ENCODE data around the gene MIPOL1.
"Not testable (repeated sequence)": the region's sequence is repeated elsewhere in the genome, so short reads cannot be mapped to it uniquely, and the experiment has no call there.

MIPOL1 gene

DNA sequence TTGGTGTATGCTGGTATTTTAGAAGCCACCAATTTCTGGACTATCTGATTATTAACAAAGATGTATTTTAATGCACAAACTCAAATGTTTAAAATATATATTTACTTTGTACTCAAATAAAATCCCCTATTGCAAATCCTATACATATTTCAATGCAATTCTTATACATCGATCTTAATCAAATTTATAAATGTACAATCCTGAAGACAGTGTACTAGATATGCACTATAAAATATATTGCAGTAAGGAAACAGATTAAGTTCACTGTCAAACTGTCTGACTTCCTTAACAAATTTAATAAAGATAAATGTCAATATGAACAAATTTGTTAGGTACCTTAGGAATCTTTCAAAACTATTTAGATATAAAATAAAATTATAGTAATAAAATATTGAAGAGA, 353.4 kb downstream of the MIPOL1 start:
- H3K9me2 ChIP-seq (replicated peaks; ENCODE audit: insufficient read depth, low read length), result no peaks in the 10 kb centered on the region
- H4K20me1 ChIP-seq (ENCODE audit: low read depth, low read length), result no peaks in the 10 kb centered on the region
- no peaks in the 10 kb centered on the region for H3K79me2 ChIP-seq (ENCODE audit: insufficient read depth, low read length)
- H2AFZ ChIP-seq (ENCODE audit: low read depth, low read length, severe bottlenecking), result no peak overlapping the region
- no peak for TF ChIP-seq EZH2phosphoT487 (conservative IDR thresholded peaks at IDR 0.05; ENCODE audit: low read length)
- TF ChIP-seq, protein P1, sequence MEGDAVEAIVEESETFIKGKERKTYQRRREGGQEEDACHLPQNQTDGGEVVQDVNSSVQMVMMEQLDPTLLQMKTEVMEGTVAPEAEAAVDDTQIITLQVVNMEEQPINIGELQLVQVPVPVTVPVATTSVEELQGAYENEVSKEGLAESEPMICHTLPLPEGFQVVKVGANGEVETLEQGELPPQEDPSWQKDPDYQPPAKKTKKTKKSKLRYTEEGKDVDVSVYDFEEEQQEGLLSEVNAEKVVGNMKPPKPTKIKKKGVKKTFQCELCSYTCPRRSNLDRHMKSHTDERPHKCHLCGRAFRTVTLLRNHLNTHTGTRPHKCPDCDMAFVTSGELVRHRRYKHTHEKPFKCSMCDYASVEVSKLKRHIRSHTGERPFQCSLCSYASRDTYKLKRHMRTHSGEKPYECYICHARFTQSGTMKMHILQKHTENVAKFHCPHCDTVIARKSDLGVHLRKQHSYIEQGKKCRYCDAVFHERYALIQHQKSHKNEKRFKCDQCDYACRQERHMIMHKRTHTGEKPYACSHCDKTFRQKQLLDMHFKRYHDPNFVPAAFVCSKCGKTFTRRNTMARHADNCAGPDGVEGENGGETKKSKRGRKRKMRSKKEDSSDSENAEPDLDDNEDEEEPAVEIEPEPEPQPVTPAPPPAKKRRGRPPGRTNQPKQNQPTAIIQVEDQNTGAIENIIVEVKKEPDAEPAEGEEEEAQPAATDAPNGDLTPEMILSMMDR (IDR thresholded peaks at IDR 0.05; ENCODE audit: insufficient read depth, low read length, poor library complexity, severe bottlenecking), result no peak
- H3K27me3 ChIP-seq (ENCODE audit: low read length), result no peaks in the 10 kb centered on the region
- no peaks in the 10 kb centered on the region for H3K36me3 ChIP-seq (ENCODE audit: low read length)
- no peak overlapping the region for H3K9ac ChIP-seq (ENCODE audit: low read length)
- no peaks in the 10 kb centered on the region for H3F3A ChIP-seq (ENCODE audit: insufficient read depth)
- no peak overlapping the region for H3K27ac ChIP-seq (ENCODE audit: low read depth, low read length)
- H3K9me3 ChIP-seq (ENCODE audit: insufficient read depth, low read length), result peaks cover 5% of the 10 kb centered on the region; the same call in 1 of the 2 replicates
- no peak overlapping the region for H3K4me3 ChIP-seq (ENCODE audit: insufficient read depth, low read length, poor library complexity, severe bottlenecking)
- H3K4me2 ChIP-seq (ENCODE audit: low read depth, low read length, poor library complexity, severe bottlenecking), result no peak overlapping the region

DNA sequence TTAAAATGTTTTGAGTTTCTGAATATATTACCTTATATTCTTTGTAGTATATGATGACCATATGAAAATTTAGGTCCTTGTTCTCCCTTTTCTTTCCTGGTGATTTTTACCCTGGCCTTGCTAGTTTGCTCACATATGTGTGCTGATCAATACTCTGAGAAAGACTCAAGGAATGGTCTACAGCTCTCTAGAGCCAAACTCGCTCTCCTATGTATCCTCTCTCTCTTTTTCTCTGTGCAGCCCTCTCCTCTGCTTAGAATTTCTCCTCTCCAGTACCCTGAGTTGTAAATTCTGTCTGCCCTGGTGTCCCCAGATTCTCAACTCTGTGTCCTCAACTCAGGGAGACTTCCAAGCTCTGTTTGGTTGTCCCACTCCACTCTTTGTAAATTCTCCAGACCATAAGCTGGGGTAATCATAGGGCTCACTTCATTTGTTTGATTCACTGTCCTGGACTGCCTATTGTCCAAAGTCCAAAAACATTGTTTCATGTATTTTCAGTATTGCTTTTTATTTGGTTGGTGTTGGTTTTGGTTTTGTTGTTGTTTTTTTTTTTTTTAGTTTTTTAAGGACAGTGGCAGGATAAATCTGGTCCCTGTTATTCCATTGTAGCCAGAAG, 356.3 kb downstream of the MIPOL1 start:
- Histone ChIP-seq H3K27me3 (ENCODE audit: low read length) (no peaks in the 10 kb centered on the region), H3K4me2 (ENCODE audit: low read depth, low read length, poor library complexity, severe bottlenecking) (no peak overlapping the region), H3K9ac (ENCODE audit: low read length) (no peak overlapping the region), H4K20me1 (ENCODE audit: low read depth, low read length) (no peaks in the 10 kb centered on the region), H3F3A (ENCODE audit: insufficient read depth) (no peaks in the 10 kb centered on the region), H3K9me3 (ENCODE audit: insufficient read depth, low read length) (peaks cover 5% of the 10 kb centered on the region; the same call in 1 of the 2 replicates), H2AFZ (ENCODE audit: low read depth, low read length, severe bottlenecking) (no peak overlapping the region), H3K9me2 (replicated peaks; ENCODE audit: insufficient read depth, low read length) (no peaks in the 10 kb centered on the region), H3K4me3 (ENCODE audit: insufficient read depth, low read length, poor library complexity, severe bottlenecking) (no peak overlapping the region), H3K36me3 (ENCODE audit: low read length) (no peaks in the 10 kb centered on the region), H3K27ac (ENCODE audit: low read depth, low read length) (no peak overlapping the region), H3K79me2 (ENCODE audit: insufficient read depth, low read length) (no peaks in the 10 kb centered on the region)
- TF ChIP-seq EZH2phosphoT487 (conservative IDR thresholded peaks at IDR 0.05; ENCODE audit: low read length), result no peak

DNA sequence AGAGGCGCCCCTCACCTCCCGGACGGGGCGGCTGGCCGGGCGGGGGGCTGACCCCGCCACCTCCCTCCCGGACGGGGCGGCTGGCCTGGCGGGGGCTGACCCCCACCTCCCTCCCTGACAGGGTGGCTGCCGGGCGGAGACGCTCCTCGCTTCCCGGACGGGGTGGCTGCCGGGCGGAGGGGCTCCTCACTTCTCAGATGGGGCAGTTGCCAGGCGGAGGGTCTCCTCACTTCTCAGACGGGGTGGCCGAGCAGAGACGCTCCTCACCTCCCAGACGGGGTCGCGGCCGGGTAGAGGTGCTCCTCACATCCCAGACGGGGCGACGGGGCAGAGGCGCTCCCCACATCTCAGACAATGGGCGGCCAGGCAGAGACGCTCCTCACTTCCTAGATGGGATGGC, 357.9 kb downstream of the MIPOL1 start:
- not testable (repeated sequence) for H4K20me1 ChIP-seq (ENCODE audit: low read depth, low read length); H3K27ac ChIP-seq (ENCODE audit: low read depth, low read length); H3K36me3 ChIP-seq (ENCODE audit: low read length); H3K9me2 ChIP-seq (replicated peaks; ENCODE audit: insufficient read depth, low read length); H3K9ac ChIP-seq (ENCODE audit: low read length); H2AFZ ChIP-seq (ENCODE audit: low read depth, low read length, severe bottlenecking); H3K9me3 ChIP-seq (ENCODE audit: insufficient read depth, low read length); H3K79me2 ChIP-seq (ENCODE audit: insufficient read depth, low read length); H3K4me3 ChIP-seq (ENCODE audit: insufficient read depth, low read length, poor library complexity, severe bottlenecking); H3K27me3 ChIP-seq (ENCODE audit: low read length); H3F3A ChIP-seq (ENCODE audit: insufficient read depth); H3K4me2 ChIP-seq (ENCODE audit: low read depth, low read length, poor library complexity, severe bottlenecking)

GRCh38 chr14:37558740-37559139, 361.0 kb downstream of the MIPOL1 start:
- TF ChIP-seq EZH2phosphoT487 (conservative IDR thresholded peaks at IDR 0.05; ENCODE audit: low read length), result no peak
- TF ChIP-seq, protein P1 (IDR thresholded peaks at IDR 0.05; ENCODE audit: insufficient read depth, low read length, poor library complexity, severe bottlenecking), result no peak
- H3K4me3 ChIP-seq (ENCODE audit: insufficient read depth, low read length, poor library complexity, severe bottlenecking), result no peak overlapping the region
- H3K27ac ChIP-seq (ENCODE audit: low read depth, low read length), result no peak overlapping the region
- H3K27me3 ChIP-seq (ENCODE audit: low read length), result no peaks in the 10 kb centered on the region
- H3K79me2 ChIP-seq (ENCODE audit: insufficient read depth, low read length), result no peaks in the 10 kb centered on the region
- no peak overlapping the region for H3K4me2 ChIP-seq (ENCODE audit: low read depth, low read length, poor library complexity, severe bottlenecking)
- H3F3A ChIP-seq (ENCODE audit: insufficient read depth), result no peaks in the 10 kb centered on the region
- no peaks in the 10 kb centered on the region for H3K36me3 ChIP-seq (ENCODE audit: low read length)
- no peaks in the 10 kb centered on the region for H4K20me1 ChIP-seq (ENCODE audit: low read depth, low read length)
- H3K9me3 ChIP-seq (ENCODE audit: insufficient read depth, low read length), result no peaks in the 10 kb centered on the region
- H3K9ac ChIP-seq (ENCODE audit: low read length), result no peak overlapping the region
- no peaks in the 10 kb centered on the region for H3K9me2 ChIP-seq (replicated peaks; ENCODE audit: insufficient read depth, low read length)
- no peak overlapping the region for H2AFZ ChIP-seq (ENCODE audit: low read depth, low read length, severe bottlenecking)

Measured in SU-DHL-6 (cell line).